MV-4-11 (cell line): ENCODE results near the gene ARHGEF1.
A peak's percentile ranks its signal among the peaks of the same experiment; 100 is the strongest.

Source experiments
- DNase-seq: peaks from one replicate; lab custom pipeline; 2025; lab: John Stamatoyannopoulos, UW

ARHGEF1 gene, protein sequence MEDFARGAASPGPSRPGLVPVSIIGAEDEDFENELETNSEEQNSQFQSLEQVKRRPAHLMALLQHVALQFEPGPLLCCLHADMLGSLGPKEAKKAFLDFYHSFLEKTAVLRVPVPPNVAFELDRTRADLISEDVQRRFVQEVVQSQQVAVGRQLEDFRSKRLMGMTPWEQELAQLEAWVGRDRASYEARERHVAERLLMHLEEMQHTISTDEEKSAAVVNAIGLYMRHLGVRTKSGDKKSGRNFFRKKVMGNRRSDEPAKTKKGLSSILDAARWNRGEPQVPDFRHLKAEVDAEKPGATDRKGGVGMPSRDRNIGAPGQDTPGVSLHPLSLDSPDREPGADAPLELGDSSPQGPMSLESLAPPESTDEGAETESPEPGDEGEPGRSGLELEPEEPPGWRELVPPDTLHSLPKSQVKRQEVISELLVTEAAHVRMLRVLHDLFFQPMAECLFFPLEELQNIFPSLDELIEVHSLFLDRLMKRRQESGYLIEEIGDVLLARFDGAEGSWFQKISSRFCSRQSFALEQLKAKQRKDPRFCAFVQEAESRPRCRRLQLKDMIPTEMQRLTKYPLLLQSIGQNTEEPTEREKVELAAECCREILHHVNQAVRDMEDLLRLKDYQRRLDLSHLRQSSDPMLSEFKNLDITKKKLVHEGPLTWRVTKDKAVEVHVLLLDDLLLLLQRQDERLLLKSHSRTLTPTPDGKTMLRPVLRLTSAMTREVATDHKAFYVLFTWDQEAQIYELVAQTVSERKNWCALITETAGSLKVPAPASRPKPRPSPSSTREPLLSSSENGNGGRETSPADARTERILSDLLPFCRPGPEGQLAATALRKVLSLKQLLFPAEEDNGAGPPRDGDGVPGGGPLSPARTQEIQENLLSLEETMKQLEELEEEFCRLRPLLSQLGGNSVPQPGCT

DNA sequence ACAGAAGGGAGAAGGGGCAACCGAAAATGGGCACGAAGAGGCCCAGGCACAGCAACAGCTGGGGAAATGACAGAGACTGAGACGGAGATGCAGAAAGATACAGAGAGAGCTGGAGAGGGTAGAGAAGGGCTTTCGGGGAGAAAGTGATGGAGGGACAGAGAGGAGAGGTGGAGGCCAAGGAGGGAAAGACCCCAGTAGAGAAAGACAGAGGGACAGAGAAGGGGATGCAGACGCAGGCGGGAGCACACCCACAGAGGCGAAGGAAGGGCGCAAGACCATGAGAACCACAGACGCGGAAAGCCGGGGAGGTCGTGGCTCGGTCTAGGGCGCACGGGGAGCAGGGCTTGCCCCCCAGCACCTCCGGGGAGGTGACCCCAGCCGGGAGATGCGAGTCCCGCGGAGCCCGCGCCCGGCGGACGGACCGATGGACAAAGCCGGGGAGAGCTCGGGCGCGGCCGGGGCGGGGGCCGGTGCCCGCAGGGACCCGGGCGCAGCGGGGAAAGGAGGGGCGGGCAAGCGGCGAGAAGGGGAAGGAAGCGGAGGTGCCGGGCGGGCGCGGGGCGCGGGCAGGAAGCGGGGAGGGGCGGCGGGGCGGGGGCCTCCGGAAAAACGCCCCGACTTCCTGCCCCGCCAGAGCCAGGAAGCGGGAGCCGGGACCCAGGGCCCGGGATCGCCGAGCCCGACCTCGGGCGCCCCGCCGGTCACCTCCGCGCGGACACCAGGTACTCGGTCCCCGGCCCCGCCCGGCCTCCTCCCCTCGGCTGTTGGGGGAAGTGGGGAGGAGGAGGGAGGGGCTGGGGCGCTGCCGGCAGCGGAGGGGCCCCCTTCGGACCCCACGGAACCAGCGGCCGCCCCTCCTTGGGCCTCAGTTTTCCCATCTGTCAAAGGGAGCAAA, at the start of gene ARHGEF1:
Gene ARHGEF1 (plus strand): TSS at position 617 of the 895 bp plus-strand sequence. CDS start 4,899 bp downstream, outside the sequence.
- DNase-seq = peak; percentile 53

DNA sequence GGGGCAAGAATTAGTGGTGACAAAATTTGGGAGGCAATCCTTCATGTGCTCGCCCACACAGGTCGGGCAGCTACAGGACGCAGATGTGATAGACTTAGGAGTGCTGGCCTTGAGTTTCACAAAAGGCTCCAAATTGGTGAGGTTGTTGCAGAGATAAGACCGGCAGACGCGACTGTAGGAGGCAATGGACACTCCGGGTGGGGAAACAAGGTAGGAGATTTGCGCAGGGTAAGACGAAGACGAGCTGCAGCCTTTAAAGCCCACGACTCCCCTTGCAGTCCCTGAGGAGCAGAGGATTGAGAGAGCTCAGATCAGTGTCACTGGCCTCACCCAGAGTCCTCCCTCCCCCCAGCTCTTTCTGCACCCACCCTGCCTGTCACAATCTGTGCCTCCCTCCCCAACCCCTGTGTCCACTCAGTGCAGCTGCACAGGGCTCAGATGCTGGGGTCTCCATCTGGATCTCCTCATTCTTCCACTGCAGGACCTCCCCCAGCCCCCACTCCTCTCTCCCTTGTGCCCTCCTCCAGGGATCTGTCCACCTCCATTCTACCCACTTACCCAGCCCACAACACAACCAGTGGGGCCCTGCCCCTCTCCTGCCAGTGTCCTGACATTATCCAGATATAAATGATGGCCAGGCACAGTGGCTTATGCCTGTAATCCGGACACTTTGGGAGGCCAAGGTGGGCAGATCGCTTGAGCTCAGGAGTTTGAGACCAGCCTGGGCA, 44.8 kb upstream of the ARHGEF1 start:
- no peak for DNase-seq

DNA sequence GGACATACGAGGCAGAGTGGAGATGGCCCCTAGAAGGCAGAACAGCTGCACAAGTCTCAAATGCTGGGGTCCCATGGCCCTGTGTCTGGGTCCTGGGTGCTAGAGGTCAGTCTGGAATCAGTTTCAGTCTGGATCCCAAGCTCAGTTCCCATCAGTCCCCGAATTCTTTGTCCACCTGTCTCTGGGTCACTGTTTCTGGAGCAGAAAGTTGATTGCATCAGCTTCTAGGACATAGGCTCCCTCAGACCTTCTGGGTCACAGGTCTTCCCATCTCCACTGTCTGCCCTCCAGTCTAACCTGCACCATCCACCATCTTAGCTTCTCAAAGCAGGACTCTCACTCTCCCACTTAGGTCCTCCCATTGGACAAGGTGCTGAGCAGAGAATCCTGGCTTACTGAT, 43.8 kb upstream of the ARHGEF1 start:
- no peak for DNase-seq

DNA sequence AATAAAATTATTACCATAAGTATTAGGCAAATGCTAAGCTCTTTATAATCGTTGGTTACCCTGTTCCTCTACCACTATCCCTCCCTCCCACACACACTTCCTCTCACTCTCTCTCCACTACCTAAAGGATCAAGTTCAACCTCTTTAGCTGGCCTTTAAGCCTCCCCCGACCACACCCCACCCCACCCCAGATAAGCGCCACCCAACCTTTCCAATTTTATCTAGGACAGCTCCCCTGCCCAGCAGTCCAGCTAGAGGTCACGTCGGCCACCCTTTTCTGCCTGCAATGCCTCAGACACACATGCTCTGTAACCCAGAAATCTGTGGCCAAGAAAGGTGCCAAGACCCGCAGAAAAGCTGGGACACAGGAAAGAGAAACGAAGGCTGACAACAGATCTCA, 39.6 kb upstream of the ARHGEF1 start:
- peak; percentile 28 for DNase-seq

DNA sequence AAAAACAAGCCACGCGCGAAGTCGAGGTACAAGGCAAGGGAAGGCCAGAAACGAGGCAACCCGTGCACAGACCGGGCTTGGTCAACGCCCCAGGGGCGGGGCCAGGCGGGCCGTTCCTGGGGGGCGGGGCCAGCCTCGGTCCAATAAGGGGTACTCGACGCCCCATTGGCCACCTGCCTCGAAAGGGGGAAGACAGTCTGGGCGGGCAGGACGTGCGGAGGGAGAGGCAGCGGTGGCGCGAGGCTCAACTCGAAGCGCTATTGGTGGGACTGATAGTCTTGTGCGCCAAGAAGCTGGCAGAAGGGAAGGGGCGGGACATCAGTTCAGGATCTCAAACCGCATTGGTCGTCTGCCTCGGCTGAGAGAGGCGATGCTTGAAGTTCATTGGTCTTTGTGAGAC, 38.4 kb upstream of the ARHGEF1 start, which contains the start of gene LYPD4:
Gene LYPD4 (minus strand): TSS at position 83 of the 400 bp plus-strand sequence. CDS start 5,398 bp downstream, outside the sequence.
- DNase-seq = no peak

DNA sequence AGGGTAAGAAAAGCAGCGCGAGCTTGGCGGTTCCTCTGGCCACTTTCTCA, 38.2 kb upstream of the ARHGEF1 start, which contains the start of gene DMRTC2:
Gene DMRTC2 (plus strand): TSS at position 42 of the 50 bp plus-strand sequence. CDS start 2,387 bp downstream, outside the sequence.
- no peak for DNase-seq

DNA sequence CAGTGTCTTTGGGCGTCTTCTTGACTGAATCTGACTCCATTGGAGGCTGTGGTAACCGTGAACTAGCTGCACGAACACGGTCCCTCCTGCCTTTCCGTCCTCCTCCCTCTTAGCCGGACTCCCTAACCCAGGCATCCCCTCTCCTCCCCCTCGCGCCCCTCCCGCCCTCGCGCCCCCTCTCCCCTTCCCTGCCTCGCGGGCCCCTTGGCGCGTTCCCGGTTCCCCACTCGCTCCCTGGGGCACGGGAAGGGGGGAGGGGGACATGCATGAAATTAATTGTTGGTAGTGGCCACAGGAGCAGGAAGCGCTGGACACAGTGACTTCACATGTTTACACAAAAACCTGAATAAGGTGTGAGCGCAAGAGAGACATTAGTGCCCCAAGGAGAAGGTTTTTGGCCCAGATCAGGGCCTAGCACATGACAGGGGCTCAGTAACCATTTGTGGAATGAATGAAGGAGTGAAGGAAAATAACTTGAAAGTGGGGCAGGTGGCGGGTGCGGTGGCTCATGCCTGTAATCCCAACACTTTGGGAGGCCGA, 37.9 kb upstream of the ARHGEF1 start:
- no peak for DNase-seq

DNA sequence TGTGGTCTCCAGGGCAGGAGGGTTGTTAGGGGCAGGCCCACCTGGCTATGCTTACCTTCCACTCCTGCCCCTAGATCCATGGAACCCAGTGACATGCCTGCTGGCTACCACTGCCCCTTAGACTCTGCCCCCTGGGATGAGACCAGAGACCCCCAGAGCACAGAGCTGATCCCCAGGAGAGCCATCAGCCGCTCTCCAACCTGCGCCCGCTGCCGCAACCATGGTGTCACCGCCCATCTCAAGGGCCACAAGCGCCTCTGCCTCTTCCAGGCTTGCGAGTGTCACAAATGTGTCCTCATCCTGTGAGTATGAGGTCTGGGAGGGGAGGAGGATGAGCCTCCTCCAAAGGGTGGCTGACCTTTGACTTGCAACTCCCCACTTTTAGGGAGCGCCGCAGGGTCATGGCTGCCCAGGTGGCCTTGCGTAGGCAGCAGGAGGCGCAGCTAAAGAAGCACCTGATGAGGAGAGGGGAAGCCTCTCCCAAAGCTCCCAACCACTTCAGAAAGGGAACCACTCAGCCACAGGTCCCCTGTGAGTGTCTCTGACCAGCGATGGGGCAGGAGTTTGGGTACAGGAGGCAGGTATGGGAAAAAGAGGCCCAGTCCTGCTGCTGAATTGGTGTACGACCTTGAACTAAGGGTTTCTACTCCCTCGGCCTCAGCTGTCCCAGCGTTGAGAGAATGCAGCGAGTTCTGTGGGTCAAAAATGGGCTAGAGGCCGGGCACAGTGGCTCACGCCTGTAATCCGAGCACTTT, 35.5 kb upstream of the ARHGEF1 start:
- DNase-seq = no peak

DNA sequence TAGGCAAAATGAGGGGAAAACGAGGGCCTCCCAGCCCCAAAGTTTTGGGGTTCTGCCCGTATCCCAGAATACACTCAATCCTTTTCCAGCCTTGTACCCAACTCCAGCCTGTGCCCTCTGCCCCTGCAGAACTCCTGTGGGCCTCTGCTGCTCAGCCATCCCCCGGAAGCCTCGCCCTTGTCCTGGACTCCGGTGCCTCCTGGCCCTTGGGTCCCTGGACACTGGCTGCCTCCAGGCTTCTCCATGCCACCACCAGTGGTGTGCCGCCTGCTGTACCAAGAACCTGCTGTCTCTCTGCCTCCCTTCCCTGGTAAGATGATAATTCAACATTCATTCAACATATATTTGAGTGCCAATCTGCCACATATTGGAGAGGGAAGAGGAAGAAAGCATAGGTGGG, 34.3 kb upstream of the ARHGEF1 start:
- DNase-seq = no peak

DNA sequence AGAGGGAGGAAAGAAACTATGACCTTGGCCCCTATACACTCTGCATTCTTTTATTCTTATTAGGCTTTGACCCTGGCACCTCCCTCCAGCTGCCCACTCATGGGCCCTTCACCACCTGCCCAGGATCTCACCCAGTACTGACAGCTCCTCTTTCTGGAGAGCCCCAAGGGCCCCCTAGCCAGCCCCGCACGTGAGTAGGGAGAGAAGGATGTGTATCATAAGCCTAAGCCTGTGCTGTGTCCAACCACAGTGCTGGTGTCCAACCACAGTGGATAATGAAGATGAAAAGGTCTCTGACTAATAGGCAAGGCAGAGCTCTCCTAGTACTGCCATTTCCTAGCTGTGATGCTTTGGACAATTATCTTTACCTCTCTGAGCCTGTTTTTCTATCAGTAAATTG, 33.9 kb upstream of the ARHGEF1 start:
- DNase-seq = no peak

DNA sequence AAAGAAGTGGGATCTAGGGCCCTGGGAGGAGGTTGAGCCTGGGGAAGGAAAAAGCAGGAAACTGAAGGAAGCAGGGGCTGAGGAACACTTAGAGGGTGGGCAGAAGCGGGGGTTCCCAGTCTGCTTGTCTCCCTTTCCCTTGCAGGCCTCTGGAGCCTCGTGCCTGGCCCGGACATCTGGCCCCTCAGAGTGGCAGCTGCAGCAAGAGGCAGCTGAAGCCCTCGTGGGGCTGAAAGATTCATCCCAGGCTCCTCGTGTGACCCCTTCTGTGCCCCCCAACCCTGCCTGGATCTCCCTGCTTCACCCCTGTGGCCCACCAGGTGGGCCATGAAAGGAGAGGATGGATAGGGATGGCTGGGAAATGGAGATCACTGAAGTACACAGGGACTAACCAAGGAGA, 32.6 kb upstream of the ARHGEF1 start:
- no peak for DNase-seq

DNA sequence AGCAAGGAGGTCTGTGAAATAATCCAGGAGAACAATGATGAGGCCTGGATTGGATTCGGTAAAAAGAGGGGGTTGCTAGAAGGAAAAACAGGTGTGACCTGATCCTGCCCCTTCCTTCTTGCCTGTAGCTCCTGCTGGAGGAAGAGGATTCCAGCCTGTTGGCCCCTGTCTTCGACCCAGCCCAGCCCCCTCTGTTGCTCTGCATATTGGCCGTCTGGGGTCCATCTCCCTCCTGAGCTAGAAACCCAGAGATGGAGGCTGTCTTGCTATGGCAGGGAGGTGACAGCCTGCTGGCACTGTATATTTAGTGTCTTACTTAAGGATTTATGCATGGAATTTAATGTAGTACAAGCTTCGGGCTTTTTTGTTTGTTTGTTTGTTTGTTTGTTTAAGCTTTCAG, 31.5 kb upstream of the ARHGEF1 start:
- no peak for DNase-seq

DNA sequence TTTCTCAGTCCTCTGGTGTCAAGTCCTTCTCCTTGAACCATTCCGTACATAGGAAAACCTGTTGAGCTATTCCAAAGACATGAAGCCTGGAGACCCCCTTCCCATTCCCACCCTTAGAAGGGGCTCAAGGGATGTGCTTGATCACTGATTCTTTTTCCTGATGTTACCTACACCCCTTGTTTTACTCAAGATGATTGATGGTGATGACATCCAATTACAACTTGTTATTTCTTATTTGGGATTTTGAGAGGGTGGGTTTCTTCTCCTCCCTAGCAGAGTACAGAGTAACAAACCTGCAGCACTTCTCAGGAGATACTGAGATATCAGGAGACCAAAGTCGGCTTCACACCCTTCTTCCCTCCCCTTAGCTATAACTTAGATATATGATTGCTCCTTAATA, 29.6 kb upstream of the ARHGEF1 start:
- DNase-seq = no peak

DNA sequence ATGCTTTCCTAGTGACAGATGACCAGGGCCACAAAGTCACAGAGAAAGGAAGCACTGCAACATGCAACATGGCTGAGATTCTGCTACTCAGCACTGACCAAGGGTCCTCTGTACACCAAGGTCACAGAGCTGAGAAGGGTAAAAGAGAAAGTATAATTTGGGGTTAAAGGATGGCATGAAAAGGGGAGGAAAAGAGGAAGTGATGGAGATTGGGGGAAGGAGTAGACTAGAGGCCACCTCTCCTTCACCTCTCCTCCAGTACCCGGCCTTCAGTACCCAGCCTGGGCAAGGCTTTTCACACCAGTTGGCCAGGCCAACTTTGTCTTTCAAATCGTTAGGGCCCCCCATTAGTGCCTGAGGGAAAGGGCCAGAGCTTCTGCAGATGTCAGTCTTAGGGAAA, 29.2 kb upstream of the ARHGEF1 start:
- peak; percentile 36 for DNase-seq

DNA sequence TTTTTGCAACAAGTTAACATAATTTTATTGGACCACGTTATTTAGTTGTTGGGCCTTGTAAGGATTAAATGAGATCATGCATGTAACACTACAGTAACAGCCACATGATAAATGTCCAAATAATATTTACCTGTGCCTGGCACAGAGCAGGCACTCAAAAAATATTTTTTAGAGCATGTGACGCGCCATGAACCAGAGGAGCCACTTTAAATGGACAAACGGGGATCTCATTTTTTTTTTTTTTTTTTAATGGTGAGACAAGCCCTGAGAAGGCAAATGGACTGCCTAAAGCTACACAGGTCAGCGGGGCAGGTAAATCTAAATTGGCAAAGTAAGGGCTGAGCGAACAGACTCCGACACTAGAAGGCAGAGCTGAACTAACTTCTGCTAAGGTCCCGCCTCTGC, 23.8 kb upstream of the ARHGEF1 start:
- no peak for DNase-seq

DNA sequence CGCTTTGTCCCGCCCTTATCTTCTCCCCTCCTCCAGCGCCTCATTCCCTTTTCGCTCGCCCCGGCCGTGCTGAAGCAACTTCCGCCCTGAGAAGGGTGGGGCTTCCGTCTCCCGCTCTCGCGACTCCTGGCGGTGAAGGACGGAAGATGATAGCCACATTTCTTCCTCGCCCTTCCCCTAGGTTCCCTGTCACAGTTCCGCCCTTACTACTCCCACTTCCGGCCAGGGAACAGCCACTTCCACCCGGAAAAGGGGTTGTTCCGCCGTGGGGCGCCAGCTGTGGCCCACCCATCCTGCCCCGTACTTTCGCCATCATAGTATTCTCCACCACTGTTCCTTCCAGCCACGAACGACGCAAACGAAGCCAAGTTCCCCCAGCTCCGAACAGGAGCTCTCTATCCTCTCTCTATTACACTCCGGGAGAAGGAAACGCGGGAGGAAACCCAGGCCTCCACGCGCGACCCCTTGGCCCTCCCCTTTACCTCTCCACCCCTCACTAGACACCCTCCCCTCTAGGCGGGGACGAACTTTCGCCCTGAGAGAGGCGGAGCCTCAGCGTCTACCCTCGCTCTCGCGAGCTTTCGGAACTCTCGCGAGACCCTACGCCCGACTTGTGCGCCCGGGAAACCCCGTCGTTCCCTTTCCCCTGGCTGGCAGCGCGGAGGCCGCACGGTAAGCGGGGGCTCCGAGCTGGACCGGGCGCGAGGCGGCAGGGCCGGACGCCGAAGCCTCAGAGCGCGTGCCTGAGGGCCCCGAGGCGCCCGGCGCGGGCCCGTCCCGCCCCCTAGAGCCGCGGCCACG, 23.2 kb upstream of the ARHGEF1 start, which contains the start of gene RPS19:
Gene RPS19 (plus strand): TSS at position 638 of the 801 bp plus-strand sequence. CDS start 520 bp downstream, outside the sequence.
- peak; percentile 100 for DNase-seq

DNA sequence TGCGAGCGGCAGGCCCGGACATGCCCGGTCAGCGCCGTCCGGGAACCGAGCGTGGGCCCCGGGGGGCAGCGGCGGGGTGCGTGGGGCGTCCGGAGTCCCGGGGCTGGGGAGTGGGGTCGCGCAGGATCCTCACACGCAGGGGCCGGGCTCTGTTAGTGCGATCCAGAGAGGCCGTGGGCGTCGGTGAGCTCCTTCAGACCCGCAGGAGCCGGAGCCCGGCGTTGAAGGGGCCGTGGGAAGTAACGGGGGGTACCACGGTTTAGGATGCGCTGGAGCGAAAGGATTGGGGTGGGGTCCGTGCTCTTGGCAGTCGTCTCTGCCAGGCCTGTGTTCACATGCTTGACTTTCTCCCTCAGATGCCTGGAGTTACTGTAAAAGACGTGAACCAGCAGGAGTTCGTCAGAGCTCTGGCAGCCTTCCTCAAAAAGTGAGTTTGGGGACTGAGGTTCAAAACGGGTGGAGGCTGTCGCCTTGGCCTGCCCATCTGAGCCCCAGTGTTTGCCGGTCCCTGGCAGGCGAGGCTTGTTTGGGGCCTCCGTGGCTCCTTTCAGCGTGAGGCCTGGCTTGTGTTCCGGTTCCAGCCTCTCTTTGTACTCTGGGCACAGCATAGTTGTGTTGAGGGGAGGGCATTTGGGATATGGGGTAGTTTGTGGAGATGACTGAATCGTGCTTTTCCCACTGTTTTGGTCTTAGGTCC, 22.4 kb upstream of the ARHGEF1 start:
- no peak for DNase-seq

DNA sequence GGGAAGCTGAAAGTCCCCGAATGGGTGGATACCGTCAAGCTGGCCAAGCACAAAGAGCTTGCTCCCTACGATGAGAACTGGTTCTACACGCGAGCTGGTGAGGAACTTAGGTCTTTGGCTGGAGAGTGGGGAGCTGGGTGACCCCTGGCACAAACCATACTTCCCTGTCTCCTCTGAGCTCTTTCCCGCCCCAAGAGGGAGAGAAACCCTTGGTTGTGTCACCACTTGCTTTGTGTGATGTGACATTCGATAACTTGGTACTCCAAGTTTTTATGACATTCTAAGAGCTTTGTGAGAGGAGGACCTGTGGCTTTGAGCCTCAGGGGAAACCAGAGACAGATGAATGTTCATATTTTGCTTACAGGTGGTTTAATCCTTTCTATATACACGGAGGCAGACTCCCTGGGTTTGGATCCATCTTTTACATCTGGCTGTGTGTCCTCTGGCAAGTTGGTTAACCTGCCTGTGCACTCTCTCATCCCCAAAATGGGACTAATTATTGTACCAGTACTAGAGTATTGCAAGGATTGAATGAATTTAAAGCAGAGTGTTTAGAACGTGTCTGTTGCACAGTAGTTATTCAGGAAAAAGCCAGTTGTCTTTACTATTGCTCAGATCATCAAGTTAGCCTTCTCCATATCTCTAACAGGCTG, 21.7 kb upstream of the ARHGEF1 start:
- DNase-seq = peak; percentile 21

DNA sequence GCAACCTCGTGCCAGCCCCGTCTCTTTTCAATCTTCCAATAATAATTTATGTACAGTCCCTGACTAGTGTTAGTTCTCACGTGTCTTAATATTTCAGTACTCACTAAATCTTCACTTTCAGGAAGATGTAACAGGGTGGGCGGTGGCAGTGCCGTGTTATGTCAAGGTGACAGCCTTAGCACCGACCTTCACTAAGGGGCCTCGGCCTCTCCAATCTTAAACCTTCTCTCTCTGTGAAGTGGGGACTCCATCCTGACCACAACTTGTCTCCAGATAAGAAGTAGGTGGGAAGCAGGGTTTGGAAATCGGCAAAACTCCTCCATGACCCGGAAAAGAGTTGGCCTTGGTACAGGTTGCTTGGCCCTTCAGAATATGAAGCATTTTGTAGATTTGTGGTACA, 21.1 kb upstream of the ARHGEF1 start:
- DNase-seq = no peak
